GM12891 (cell line): ENCODE results near the gene RAPGEF5.

Experiments
- DNase-seq: peaks from one replicate; pipeline ENCODE4 v3.0.0; 2011; ENCODE audit warnings: low spot score; ENCODE audit not compliant: insufficient read length
- FAIRE-seq: peaks from 2 replicates; lab custom pipeline; 2011; peaks lifted over from hg19 to GRCh38; lab: Jason Lieb, UNC
- PAX5 ChIP-seq: IDR thresholded peaks from 2 replicates; pipeline ENCODE4 v1.6.1; 2011; ENCODE audit warnings: low read length, moderate library complexity, mild to moderate bottlenecking; ENCODE audit not compliant: insufficient read depth, severe bottlenecking
- POLR2A ChIP-seq: IDR thresholded peaks from 2 replicates; pipeline ENCODE4 v1.6.1; 2011; ENCODE audit warnings: low read depth, low read length, control low read depth
- POLR2AphosphoS5 ChIP-seq: IDR thresholded peaks from 2 replicates; pipeline ENCODE4 v1.6.1; 2011; ENCODE audit warnings: low read depth, low read length, control low read depth
- POU2F2 ChIP-seq: IDR thresholded peaks from 2 replicates; pipeline ENCODE4 v1.6.1; 2011; ENCODE audit warnings: low read depth, mild to moderate bottlenecking, control low read depth, low read length, moderate library complexity
- SPI1 ChIP-seq: IDR thresholded peaks from 2 replicates; pipeline ENCODE4 v1.6.1; 2011; ENCODE audit warnings: low read depth, low read length, control low read depth
- TAF1 ChIP-seq: IDR thresholded peaks from 2 replicates; pipeline ENCODE4 v1.6.1; 2011; ENCODE audit warnings: low read depth, low read length, control low read depth

The RAPGEF5 gene

GRCh38 chr7:22351878-22352277, 5.1 kb downstream of the RAPGEF5 start:
- TF ChIP-seq POLR2AphosphoS5 (no peak), SPI1 (no peak), POLR2A (no peak), PAX5 (no peak), POU2F2 (no peak), TAF1 (no peak)
- no peak for DNase-seq
- FAIRE-seq = peak; percentile 61

DNA sequence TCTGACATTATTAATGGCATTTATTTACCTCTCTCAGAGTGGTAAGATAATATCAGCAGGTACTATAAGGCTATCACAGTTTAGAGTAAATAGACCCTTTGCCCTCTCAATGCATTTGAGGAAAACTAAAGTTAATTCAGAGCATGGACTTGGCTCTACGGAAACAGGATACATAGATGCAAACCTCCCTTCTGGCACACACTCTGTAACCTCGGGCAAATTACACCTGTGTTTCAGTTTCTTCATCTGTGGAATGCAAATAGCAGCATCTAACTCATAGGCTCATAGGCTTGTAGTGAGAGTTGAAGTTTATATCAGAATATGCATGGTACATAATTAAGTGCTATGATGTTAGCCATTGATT, 5.6 kb downstream of the RAPGEF5 start:
- DNase-seq (no peak), FAIRE-seq (peak; percentile 92)
- TF ChIP-seq SPI1 (no peak), PAX5 (no peak), POLR2A (no peak), TAF1 (no peak)

- TF ChIP-seq POU2F2 (no peak), SPI1 (peak; percentile 80)
- FAIRE-seq (no peak), DNase-seq (no peak)
Observed at GRCh38 chr7:22350466-22351328, 6.3 kb downstream of the RAPGEF5 start.

DNA sequence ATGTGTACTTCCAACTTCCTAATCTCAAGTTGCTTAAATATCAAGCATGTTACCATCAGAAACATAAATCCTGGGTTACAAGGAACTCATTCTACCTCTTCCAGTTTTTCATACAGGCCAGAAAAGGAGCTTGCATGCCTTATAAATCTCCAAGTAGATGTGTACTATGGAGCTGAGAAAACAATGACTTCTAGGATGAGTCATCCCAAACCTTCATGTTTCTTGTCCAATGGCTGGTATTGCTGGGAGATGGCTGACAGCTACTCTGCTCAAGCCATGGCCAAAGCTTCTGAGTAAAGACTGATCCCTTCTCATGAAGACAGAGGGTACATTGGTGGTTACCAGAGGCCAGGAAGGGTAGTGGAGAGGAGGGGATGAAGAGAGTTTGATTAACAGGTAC, 8.6 kb downstream of the RAPGEF5 start:
- DNase-seq (no peak), FAIRE-seq (peak; percentile 76)
- TF ChIP-seq POLR2A (no peak), TAF1 (no peak), POLR2AphosphoS5 (no peak), PAX5 (no peak), SPI1 (no peak), POU2F2 (no peak)

DNA sequence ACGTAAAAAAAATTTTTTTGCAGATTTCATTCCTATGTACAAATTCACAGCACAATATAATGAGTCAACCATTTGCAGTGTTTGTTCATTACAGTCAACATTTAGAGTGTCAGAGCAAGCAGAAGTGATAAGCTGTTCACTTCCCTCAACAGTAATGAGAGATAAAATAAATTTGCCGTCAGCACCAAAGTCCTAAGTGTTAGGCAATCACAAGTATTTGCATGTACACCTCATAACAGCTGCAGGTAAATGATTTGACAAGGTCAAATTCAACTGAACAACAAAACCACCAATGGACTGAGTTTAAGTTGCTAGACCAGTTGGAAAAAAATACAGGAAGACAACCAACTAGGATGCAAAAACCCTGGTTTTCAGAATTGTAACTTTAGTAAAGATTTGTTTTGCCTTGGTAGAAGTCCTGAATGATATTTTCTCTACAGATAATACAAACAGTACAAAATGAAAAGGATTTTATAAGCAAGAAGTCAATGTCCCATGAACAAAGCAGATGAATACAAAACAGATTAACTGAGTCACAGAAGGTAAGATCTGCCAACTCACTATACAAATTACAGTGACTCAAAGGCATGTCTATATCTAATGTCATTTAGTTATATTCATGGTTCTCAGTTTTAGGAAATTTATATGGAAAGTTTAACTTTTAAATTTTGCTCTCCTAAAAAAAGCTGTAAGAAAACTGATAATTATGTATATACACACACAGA, 10.4 kb downstream of the RAPGEF5 start:
- FAIRE-seq = peak; percentile 20
- DNase-seq = no peak

DNA sequence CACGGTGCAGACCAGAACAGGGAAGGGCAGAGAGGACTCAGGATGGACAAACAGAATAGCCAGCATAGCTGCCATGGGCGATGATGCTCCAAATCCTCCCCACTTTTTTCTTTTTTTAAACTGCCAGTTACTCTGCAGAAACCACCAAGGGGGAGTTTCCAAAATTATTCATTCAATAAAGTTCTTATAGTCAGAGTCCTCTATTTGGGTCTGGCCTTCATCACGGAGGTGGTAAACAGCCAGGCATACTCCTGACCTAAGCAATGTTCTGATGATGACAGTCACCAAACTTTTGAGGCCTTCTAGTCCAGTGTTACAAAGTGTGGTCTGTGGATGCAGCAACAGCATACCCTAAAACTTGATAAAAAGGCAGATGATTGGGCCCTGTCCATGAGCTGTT, 12.3 kb downstream of the RAPGEF5 start:
- DNase-seq (no peak), FAIRE-seq (no peak)
- TF ChIP-seq POLR2A (no peak), POLR2AphosphoS5 (no peak), TAF1 (no peak), POU2F2 (no peak), PAX5 (no peak), SPI1 (no peak)

More for the DNA sequence above, 10.4 kb downstream of the RAPGEF5 start:
- no peak for TF ChIP-seq TAF1

- TF ChIP-seq TAF1 (no peak), SPI1 (no peak), PAX5 (no peak)
- FAIRE-seq (no peak), DNase-seq (no peak)
Observed at GRCh38 chr7:22343612-22344011, 13.3 kb downstream of the RAPGEF5 start.

- DNase-seq = no peak
- no peak for FAIRE-seq
- TF ChIP-seq POLR2A = no peak
- no peak for TF ChIP-seq POLR2AphosphoS5
- no peak for TF ChIP-seq POU2F2
Observed at GRCh38 chr7:22343071-22343470, 13.9 kb downstream of the RAPGEF5 start.

DNA sequence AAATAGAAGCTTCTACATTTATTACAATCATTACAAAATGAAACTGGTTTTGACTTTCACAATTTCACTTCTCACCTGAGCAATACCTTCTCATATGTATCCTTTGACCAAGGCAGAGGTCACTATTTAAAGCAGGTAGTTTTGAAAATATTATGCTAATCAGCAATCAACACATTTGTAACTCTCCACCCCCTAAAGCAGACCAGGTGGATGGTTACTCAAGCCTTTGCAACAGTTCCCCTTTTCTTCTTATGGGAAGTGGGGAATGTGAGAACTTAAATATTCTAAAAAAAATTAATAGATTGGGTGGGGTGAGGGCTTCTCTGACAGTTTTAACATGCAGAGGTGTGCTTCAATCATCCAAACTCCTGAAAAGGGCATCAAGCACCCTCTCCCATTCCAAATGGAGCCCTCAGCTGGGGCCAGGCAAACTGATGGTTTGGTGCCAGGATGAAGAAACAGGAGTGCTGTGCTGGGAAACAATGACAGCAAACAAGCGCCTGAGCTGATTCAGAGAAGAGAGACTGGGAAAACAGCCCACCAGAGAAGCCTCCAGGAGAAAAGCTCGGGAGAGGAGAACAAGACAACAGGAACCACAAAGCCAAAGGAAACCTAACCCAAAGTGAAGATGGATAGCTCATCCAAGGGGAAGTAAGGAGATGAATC, 17.1 kb downstream of the RAPGEF5 start:
- TF ChIP-seq SPI1 = peak; percentile 61; the same call in 1 of the 2 replicates
- TF ChIP-seq PAX5 = no peak
- no peak for FAIRE-seq
- no peak for DNase-seq

DNA sequence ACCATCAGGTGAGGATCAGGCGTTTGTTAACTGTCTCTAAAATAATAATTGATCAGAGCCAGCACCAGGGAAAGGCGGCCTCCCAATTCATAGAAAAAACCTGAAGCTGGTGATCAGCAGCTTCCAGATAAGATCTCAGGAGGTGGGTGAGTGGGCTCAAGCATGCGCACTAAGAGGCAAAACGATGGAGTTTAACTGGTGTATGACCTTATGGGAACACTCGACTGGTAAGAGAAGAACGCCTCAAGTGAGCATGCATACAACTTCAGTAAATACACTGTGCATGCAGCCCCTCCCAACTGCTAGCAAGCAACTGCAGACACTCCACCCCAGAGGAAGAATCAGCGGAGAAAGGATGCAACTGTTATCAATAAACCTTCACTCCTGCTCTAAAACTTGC, 18.1 kb downstream of the RAPGEF5 start:
- no peak for FAIRE-seq

More for the DNA sequence above, 18.1 kb downstream of the RAPGEF5 start:
- no peak for DNase-seq
- TF ChIP-seq PAX5 (no peak), POU2F2 (no peak), TAF1 (no peak), POLR2A (no peak), SPI1 (no peak), POLR2AphosphoS5 (no peak)
